Ishikawa (cell line): Measurements from ENCODE around the gene HINT3.

Source experiments
- CREB1 ChIP-seq: IDR thresholded peaks from 2 replicates; pipeline ENCODE4 v1.6.1; 2012; ENCODE audit warnings: low read depth
- EP300 ChIP-seq: IDR thresholded peaks from 2 replicates; pipeline ENCODE4 v1.6.1; 2012; ENCODE audit warnings: borderline replicate concordance
- NFIC ChIP-seq: IDR thresholded peaks from 2 replicates; pipeline ENCODE4 v1.6.1; 2012
- RAD21 ChIP-seq: IDR thresholded peaks from 2 replicates; pipeline ENCODE4 v1.6.1; 2012; ENCODE audit warnings: low read depth
- TAF1 ChIP-seq: IDR thresholded peaks from 2 replicates; pipeline ENCODE4 v1.6.1; 2012; ENCODE audit warnings: low read depth, mild to moderate bottlenecking
- YY1 ChIP-seq: IDR thresholded peaks from 2 replicates; pipeline ENCODE4 v1.6.1; 2012; ENCODE audit warnings: low read depth
- TF ChIP-seq, protein P1 (sequence below): IDR thresholded peaks from 2 replicates; pipeline ENCODE4 v1.6.1; 2012
- TF ChIP-seq, protein P2 (sequence below): IDR thresholded peaks from 2 replicates; pipeline ENCODE4 v1.6.1; 2012; ENCODE audit warnings: low read depth, mild to moderate bottlenecking

DNA sequence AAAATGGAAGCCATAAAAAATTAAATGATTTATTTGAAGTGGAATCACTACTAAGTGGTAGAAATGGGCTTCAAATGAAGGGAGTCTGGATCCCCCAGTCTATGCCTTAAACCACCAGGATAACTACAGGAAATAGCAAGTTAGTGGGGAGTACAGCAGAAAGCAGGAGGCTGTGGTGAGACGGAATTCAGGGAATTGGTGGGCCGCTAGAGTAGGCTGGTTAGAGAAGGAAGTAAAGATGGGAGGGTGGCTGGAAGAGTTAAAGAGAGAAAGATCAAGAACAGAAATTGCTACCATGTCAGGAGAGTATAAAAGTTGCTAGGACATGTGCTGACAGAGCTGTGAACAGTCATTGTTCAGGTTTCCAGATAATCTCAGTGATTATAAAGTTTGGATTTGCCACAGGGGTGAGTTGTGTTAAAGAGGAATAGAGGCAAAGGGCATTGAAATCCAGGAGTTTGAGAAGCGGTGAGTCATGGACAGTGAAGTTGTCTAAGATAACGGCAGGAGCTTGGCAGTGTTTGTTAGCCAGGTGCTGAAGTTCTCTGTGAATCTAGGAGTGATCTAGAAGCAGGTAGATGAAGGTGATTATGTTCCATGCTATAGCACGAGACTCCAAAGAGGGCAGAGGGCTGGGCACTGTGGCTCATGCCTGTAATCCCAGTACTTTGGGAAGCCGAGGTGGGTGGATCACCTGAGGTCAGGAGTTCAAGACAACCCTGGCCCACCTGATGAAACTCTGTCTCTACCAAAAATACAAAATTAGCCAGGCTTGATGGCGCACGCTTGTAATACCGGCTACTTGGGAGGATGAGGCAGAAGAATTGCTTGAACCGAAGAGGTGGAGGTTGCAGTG lies 13.7 kb upstream of the HINT3 start:
- TF ChIP-seq TAF1 (no peak), EP300 (no peak), YY1 (no peak), RAD21 (no peak), CREB1 (no peak), NFIC (no peak)
- TF ChIP-seq, protein P1, sequence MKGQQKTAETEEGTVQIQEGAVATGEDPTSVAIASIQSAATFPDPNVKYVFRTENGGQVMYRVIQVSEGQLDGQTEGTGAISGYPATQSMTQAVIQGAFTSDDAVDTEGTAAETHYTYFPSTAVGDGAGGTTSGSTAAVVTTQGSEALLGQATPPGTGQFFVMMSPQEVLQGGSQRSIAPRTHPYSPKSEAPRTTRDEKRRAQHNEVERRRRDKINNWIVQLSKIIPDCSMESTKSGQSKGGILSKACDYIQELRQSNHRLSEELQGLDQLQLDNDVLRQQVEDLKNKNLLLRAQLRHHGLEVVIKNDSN, result no peak
- TF ChIP-seq, protein P2, sequence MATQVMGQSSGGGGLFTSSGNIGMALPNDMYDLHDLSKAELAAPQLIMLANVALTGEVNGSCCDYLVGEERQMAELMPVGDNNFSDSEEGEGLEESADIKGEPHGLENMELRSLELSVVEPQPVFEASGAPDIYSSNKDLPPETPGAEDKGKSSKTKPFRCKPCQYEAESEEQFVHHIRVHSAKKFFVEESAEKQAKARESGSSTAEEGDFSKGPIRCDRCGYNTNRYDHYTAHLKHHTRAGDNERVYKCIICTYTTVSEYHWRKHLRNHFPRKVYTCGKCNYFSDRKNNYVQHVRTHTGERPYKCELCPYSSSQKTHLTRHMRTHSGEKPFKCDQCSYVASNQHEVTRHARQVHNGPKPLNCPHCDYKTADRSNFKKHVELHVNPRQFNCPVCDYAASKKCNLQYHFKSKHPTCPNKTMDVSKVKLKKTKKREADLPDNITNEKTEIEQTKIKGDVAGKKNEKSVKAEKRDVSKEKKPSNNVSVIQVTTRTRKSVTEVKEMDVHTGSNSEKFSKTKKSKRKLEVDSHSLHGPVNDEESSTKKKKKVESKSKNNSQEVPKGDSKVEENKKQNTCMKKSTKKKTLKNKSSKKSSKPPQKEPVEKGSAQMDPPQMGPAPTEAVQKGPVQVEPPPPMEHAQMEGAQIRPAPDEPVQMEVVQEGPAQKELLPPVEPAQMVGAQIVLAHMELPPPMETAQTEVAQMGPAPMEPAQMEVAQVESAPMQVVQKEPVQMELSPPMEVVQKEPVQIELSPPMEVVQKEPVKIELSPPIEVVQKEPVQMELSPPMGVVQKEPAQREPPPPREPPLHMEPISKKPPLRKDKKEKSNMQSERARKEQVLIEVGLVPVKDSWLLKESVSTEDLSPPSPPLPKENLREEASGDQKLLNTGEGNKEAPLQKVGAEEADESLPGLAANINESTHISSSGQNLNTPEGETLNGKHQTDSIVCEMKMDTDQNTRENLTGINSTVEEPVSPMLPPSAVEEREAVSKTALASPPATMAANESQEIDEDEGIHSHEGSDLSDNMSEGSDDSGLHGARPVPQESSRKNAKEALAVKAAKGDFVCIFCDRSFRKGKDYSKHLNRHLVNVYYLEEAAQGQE, result no peak
